ENCODE measurements around the gene PWP2. TPM values are rescaled to one million over a fixed set of nuclear protein-coding genes. Genes with fewer than 3 reads are reported as not detected.

Gene PWP2
- polyA plus RNA-seq, 1 donor (not counting 4 experiments of a cell fraction or from before 2014, with no cell fraction given), result 27.3 TPM

Other genes starting within 250 kb of the PWP2 start
- 21.6 to 23.4 TPM (median 21.7 TPM) in 3 replicates for gene AGPAT3, start 242.2 kb upstream of the PWP2 start, polyA plus RNA-seq
- 17.5 to 22.0 TPM (median 21.6 TPM) in 3 replicates for gene TRAPPC10, start 95.1 kb upstream of the PWP2 start, polyA plus RNA-seq
- 25.7 to 35.9 TPM (median 32.0 TPM) in 3 replicates for gene GATD3, start 26.3 kb downstream of the PWP2 start, polyA plus RNA-seq
- gene ICOSLG, start 133.5 kb downstream of the PWP2 start, polyA plus RNA-seq, result 1.7 to 2.2 TPM (median 1.8 TPM) in 3 replicates
- gene DNMT3L, start 154.5 kb downstream of the PWP2 start, polyA plus RNA-seq, result not detected in 3 replicates
- not detected in 3 replicates for gene AIRE, start 178.5 kb downstream of the PWP2 start, polyA plus RNA-seq
- 46.6 to 73.3 TPM (median 58.9 TPM) in 3 replicates for gene PFKL, start 192.7 kb downstream of the PWP2 start, polyA plus RNA-seq
- 2.2 to 5.7 TPM (median 2.9 TPM) in 3 replicates for gene CFAP410, start 232.0 kb downstream of the PWP2 start, polyA plus RNA-seq
- gene TRPM2, start 246.2 kb downstream of the PWP2 start, polyA plus RNA-seq, result 0.31 to 0.60 TPM (median 0.52 TPM) in 3 replicates

All from keratinocyte (primary cell).